ENCODE measurements around the gene ODF2L.

ODF2L gene

DNA sequence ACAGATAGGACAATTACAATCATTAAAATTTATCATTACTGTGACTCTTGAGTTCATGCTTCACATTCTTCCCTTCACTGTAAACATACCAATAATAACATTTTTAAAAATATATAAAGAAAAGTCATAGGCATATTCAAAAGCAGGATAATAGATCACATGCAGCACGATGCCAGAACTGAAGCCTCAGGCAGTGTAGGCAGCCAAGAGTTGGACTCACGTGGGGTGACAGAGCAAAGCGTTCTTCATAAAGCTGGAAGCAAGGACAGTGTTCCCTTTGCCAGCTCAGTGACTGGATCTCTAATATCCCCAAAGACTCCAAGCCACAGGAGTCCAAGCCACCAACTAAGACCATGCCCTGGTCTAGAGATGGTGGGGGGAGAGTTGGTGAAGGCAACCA lies 77.7 kb downstream of the ODF2L start:
- TF ChIP-seq CTCF (IDR thresholded peaks at IDR 0.05; ENCODE audit: low read depth, low read length): no peak
- H3K4me3 ChIP-seq (ENCODE audit: low read depth, low read length): no peak overlapping the region

GRCh38 chr1:86317926-86318325 lies 78.2 kb downstream of the ODF2L start:
- H3K4me3 ChIP-seq (ENCODE audit: low read depth, low read length): no peak overlapping the region
- TF ChIP-seq CTCF (IDR thresholded peaks at IDR 0.05; ENCODE audit: low read depth, low read length): no peak

DNA sequence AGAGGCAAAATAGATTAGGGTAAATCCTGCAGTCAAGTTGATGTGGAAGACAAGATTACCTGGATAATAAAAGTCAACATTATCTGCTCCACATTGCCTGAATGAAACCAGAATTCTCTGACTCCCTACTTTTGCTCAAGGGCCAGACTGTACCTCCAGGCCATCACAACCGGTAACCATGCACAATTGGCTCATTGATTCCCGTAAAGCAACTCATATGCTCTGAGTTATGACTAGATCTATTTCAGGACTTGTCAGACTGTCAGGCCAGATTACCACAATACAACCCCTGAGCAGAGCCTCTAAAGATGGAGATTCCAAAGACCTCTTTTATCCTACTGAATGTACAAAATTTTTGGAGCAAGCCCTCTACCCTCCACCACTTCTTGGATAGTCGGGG lies 90.4 kb downstream of the ODF2L start:
- TF ChIP-seq CTCF (IDR thresholded peaks at IDR 0.05; ENCODE audit: low read depth, low read length): no peak
- H3K4me3 ChIP-seq (ENCODE audit: low read depth, low read length): no peak overlapping the region

GRCh38 chr1:86303041-86303690 lies 93.0 kb downstream of the ODF2L start:
- H3K4me3 ChIP-seq (ENCODE audit: low read depth, low read length): no peak overlapping the region
- TF ChIP-seq CTCF (IDR thresholded peaks at IDR 0.05; ENCODE audit: low read depth, low read length): no peak

Data from WI38 (cell line).